Measurements from ENCODE around the gene SEPTIN10.
"Not testable (repeated sequence)": the region's sequence is repeated elsewhere in the genome, so short reads cannot be mapped to it uniquely, and the experiment has no call there.

SEPTIN10 gene

GRCh38 chr2:109554758-109555157 is 59.0 kb downstream of the SEPTIN10 start:
- in situ Hi-C loops (cut with HindIII; ENCODE audit: low sequenced_read_pairs): no loop called here

GRCh38 chr2:109549016-109549590 is 64.7 kb downstream of the SEPTIN10 start:
- in situ Hi-C loops (cut with HindIII; ENCODE audit: low sequenced_read_pairs): no loop called here

GRCh38 chr2:109547280-109547679 is 66.5 kb downstream of the SEPTIN10 start:
- in situ Hi-C loops (cut with HindIII; ENCODE audit: low sequenced_read_pairs): no loop called here

GRCh38 chr2:109545828-109546713 is 67.7 kb downstream of the SEPTIN10 start:
- in situ Hi-C loops (cut with HindIII; ENCODE audit: low sequenced_read_pairs): no loop called here

- in situ Hi-C loops (cut with HindIII; ENCODE audit: low sequenced_read_pairs): no loop called here
Measured at GRCh38 chr2:109542384-109542783, 71.4 kb downstream of the SEPTIN10 start.

- in situ Hi-C loops (cut with HindIII; ENCODE audit: low sequenced_read_pairs): no loop called here
Measured at GRCh38 chr2:109538546-109538945, 75.2 kb downstream of the SEPTIN10 start.

DNA sequence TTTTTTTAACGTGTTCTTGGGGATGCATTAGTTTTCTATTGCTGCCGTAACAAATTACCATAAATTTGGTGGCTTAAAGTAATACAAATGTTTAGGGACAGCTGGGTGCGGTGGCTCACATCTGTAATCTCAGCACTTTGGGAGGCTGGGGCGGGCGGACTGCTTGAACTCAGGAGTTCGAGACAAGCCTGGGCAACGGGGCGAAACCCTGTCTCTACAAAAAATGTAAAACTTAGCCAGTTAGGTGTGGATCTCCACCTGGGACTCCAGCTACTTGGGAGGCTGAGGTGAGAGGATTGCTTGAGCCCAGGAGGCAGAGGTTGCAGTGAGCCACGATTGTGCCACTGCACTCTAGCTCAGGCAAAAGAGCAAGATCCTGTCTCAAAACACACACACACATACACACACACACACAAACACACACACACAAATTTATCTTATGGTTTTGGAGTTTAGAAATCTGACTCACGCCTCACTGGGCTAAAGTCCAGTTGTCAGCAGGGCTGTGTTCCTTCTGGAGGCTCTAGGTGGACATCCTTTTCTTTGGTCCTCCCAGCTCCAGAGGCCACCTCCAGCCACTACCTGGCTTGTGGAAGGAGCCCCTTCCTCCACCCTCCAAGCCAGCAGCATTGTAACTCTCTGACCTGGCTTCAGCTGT is 76.1 kb downstream of the SEPTIN10 start:
- in situ Hi-C loops (cut with HindIII; ENCODE audit: low sequenced_read_pairs): no loop called here

- in situ Hi-C loops (cut with HindIII; ENCODE audit: low sequenced_read_pairs): not testable (repeated sequence)
Measured at GRCh38 chr2:109536556-109536955, 77.2 kb downstream of the SEPTIN10 start.

GRCh38 chr2:109535217-109535946 is 78.4 kb downstream of the SEPTIN10 start:
- in situ Hi-C loops (cut with HindIII; ENCODE audit: low sequenced_read_pairs): no loop called here

DNA sequence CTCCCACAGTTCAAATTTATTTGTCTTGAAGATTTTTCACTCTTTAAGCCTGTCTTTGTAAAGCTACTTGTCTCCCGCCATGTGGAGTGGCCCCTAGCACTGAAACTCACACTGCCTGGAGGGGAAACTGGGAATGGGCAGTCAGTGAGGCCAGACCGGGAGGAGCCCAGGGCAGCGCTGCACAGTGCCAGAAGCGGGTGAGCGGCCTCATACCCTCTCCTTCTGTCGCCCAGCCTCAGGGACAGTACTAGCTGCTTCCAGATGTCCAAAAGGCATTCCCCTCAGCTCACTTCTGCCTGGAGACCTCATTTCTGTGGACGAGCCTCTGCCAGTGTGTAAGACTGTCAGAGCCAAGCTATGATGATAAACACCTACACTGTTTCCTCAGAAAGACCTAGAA is 79.9 kb downstream of the SEPTIN10 start:
- in situ Hi-C loops (cut with HindIII; ENCODE audit: low sequenced_read_pairs): no loop called here

- in situ Hi-C loops (cut with HindIII; ENCODE audit: low sequenced_read_pairs): no loop called here
Measured at GRCh38 chr2:109532728-109533076, 81.1 kb downstream of the SEPTIN10 start.

DNA sequence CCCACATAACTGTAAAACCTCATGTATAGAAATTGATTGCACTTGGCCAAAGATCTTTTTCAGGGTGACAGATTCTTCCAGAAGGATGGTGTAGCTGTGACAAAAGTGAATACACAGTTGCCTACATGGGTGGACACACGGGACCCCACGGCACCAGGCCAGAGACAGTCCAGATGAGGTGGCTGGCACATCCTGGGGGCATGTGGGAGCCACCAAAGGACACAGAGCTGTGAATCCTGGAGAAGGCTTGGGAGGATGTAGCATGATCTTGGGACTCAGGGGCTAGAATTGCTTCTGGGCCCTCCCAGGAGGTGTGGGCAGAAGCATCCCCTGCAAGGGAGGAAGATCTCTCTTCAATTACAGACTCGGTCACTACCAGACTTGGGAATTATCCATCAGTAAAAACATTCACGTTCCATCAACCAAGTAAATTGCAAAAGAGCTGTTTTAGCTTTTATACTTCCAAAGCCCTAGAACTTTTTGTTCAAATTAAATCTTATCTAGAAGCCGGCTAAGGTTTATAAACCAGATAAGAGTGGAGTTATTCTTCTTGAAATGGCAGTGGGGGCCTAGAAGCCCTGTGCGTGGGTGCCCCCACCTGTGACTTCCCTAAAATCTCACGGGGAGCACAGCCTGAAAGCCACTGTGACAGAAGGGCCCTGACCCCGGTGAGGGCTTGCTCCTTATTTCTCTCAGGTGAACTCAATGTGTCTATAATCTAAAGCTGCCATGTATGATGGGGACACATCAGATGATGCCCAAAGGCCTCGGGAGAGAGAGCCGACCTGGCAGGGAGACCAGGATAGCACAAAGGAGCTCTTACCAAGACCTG is 81.7 kb downstream of the SEPTIN10 start:
- in situ Hi-C loops (cut with HindIII; ENCODE audit: low sequenced_read_pairs): no loop called here

- in situ Hi-C loops (cut with HindIII; ENCODE audit: low sequenced_read_pairs): no loop called here
Measured at GRCh38 chr2:109531221-109531620, 82.5 kb downstream of the SEPTIN10 start.

GRCh38 chr2:109530712-109531111 is 83.1 kb downstream of the SEPTIN10 start:
- in situ Hi-C loops (cut with HindIII; ENCODE audit: low sequenced_read_pairs): no loop called here

- in situ Hi-C loops (cut with HindIII; ENCODE audit: low sequenced_read_pairs): no loop called here
Measured at GRCh38 chr2:109529532-109530449, 84.0 kb downstream of the SEPTIN10 start.

- in situ Hi-C loops (cut with HindIII; ENCODE audit: low sequenced_read_pairs): no loop called here
Measured at GRCh38 chr2:109528811-109529501, 84.8 kb downstream of the SEPTIN10 start.

GRCh38 chr2:109527846-109528705 is 85.7 kb downstream of the SEPTIN10 start:
- in situ Hi-C loops (cut with HindIII; ENCODE audit: low sequenced_read_pairs): no loop called here

- in situ Hi-C loops (cut with HindIII; ENCODE audit: low sequenced_read_pairs): no loop called here
Measured at GRCh38 chr2:109527079-109527478, 86.7 kb downstream of the SEPTIN10 start.

All from DLD1 (cell line).